SK-N-SH treated with all-trans-retinoic acid at 6 μM for 48 hours (cell line): ENCODE data around the gene CSTF3.

ENCODE experiments used
- ATAC-seq: fragments of 200-7000 bp; cut with Tn5 transposase; 3 replicates; pipeline ENCODE4 v1.9.1; 2020; ENCODE audit warnings: mild to moderate bottlenecking, moderate library complexity
- CREB5 ChIP-seq: fragments of 250-450 bp; sonication (Bioruptor Pico); IDR thresholded peaks from 2 replicates; pipeline ENCODE4 v1.5.1; 2020; ENCODE audit warnings: low read depth, mild to moderate bottlenecking, moderate library complexity
- ESRRG ChIP-seq: fragments of 250-450 bp; sonication (Bioruptor Pico); IDR thresholded peaks from 2 replicates; pipeline ENCODE4 v1.6.1; 2021; ENCODE audit warnings: mild to moderate bottlenecking
- GLIS3 ChIP-seq: fragments of 250-450 bp; sonication (Bioruptor Pico); IDR thresholded peaks from 2 replicates; pipeline ENCODE4 v1.5.0; 2020; ENCODE audit warnings: mild to moderate bottlenecking, moderate library complexity
- SNAI2 ChIP-seq: fragments of 250-450 bp; sonication (Bioruptor Pico); IDR thresholded peaks from 2 replicates; pipeline ENCODE4 v1.5.0; 2020; ENCODE audit warnings: mild to moderate bottlenecking, moderate library complexity
- ZFP3 ChIP-seq: fragments of 250-450 bp; sonication (Bioruptor Pico); IDR thresholded peaks from 2 replicates; pipeline ENCODE4 v1.5.0; 2020; ENCODE audit warnings: mild to moderate bottlenecking, moderate library complexity
- ZNF565 ChIP-seq: fragments of 450-650 bp; formaldehyde crosslinking; conservative IDR thresholded peaks from 2 replicates; pipeline ENCODE4 v1.5.0; 2020; ENCODE audit warnings: low read depth, mild to moderate bottlenecking, moderate library complexity
- ZNF8 ChIP-seq: fragments of 450-650 bp; formaldehyde crosslinking; IDR thresholded peaks from 2 replicates; pipeline ENCODE4 v1.5.0; 2020; ENCODE audit warnings: mild to moderate bottlenecking, moderate library complexity
- TF ChIP-seq, protein P1 (sequence below): fragments of 250-450 bp; sonication (Bioruptor Pico); IDR thresholded peaks from 2 replicates; pipeline ENCODE4 v1.8.0; 2021; ENCODE audit warnings: low read depth, mild to moderate bottlenecking, moderate library complexity, borderline replicate concordance

Gene CSTF3

DNA sequence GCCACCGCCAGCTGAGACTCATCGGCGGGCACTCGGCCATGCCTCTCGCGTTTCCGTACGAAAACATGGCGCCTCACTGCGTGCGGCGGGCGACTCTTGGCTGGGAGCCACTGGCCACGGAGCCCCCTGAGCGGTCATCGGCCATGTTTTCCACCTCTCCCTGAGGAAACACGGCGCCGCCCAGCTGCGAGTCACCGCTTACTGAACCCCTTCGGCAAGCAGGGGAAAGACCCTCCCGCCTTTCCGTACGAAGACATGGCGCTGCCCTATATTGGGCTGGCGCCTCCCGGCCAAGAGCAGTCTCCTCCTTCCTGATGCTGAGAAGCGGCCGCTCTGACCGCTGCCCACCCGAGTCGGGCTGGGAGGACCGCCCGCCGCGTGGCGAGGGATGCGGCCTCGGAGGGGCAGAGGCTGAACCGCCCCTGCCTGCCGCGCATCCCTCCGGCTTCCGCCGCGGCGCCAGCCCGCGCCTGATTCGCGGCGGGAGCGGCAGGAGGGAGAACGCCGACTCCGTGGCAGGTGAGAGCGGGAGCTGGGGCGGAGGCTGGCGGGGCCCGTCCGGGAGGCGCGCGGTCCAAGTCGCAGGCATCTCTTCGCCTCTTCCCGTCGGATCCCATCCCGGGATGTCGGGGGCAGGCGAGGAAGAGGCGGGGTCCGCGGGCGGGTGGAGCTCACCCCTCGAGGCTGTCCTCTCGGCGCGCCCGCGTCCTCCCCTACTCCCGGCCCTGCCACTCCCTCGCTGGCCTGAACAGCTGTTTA is 121.8 kb downstream of the CSTF3 start, which contains the start of gene TCP11L1:
TCP11L1 (plus strand) TSS at position 299 of the 759 bp plus-strand sequence. CDS start 4,202 bp downstream, outside the sequence.
- TF ChIP-seq, protein P1, sequence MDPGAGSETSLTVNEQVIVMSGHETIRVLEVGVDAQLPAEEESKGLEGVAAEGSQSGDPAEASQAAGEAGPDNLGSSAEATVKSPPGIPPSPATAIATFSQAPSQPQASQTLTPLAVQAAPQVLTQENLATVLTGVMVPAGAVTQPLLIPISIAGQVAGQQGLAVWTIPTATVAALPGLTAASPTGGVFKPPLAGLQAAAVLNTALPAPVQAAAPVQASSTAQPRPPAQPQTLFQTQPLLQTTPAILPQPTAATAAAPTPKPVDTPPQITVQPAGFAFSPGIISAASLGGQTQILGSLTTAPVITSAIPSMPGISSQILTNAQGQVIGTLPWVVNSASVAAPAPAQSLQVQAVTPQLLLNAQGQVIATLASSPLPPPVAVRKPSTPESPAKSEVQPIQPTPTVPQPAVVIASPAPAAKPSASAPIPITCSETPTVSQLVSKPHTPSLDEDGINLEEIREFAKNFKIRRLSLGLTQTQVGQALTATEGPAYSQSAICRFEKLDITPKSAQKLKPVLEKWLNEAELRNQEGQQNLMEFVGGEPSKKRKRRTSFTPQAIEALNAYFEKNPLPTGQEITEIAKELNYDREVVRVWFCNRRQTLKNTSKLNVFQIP (CRISPR knock-in tag), result no peak
- TF ChIP-seq CREB5 (CRISPR knock-in tag) (no peak), ESRRG (CRISPR knock-in tag) (no peak), ZNF8 (CRISPR knock-in tag) (no peak), ZNF565 (CRISPR knock-in tag) (no peak), GLIS3 (no peak), SNAI2 (CRISPR knock-in tag) (0 out of 2 replicates have a peak, but pooled peaks have one; percentile 70), ZFP3 (CRISPR knock-in tag) (peak; percentile 17; the same call in 1 of the 2 replicates)
- peak; percentile 91 for ATAC-seq

DNA sequence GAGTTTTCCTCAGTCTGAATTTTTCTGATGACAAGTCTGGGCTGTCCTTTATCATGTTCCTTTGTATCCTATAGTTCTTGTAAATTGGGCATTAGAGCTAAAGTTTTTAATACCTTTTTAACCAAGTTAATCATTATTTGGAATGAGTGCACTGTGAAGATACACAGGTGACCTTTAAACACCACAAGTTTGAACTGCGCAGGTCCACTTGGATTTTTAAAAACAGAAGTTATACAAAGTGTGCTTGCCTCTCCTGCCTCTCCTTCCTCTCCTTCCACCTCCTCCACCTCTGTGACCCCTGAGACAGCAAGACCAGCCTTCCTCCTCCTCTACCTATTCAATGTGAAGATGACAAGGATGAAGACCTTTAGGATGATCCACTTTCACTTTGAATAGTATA is 126.3 kb downstream of the CSTF3 start:
- no peak for TF ChIP-seq SNAI2 (CRISPR knock-in tag)
- TF ChIP-seq ZFP3 (CRISPR knock-in tag), result no peak
- no peak for TF ChIP-seq ZNF565 (CRISPR knock-in tag)

More for the DNA sequence above, 126.3 kb downstream of the CSTF3 start:
- no peak for ATAC-seq
